K562 (cell line): ENCODE measurements around the gene ANO8. TPM values are rescaled to one million over a fixed set of nuclear protein-coding genes. Genes with fewer than 3 reads are reported as not detected.
A peak's percentile ranks its signal among the peaks of the same experiment; 100 is the strongest.

ENCODE experiments used
- ATAC-seq: fragments of 200-7000 bp; cut with Tn5 transposase; 3 replicates; pipeline ENCODE4 v1.9.1; 2020; ENCODE audit warnings: moderate library complexity
- BruUV-seq: library from RNA; stranded (reverse); fragments of 400-500 nt; replicated peaks from 2 replicates; lab custom pipeline; 2021; lab: Mats Ljungman, UMichigan
- CTCF ChIA-PET: fragments of 300-600 bp; formaldehyde crosslinking; extraction: SDS; loops from one replicate; lab custom pipeline; 2021; ENCODE audit warnings: low intra/inter-chr PET ratio; lab: Yijun Ruan, JAX
- POLR2A ChIA-PET: fragments of 300-600, 350-650 bp; sonication (Branson Sonifier 250); formaldehyde crosslinking; extraction: SDS; loops from one replicate; lab custom pipeline; 2021; ENCODE audit warnings: antibody characterized with exemption, inconsistent platforms; lab: Yijun Ruan, JAX
- DNase-seq, 4 experiments: peaks; one replicate each; pipeline versions ENCODE4 v3.0.0 to v3.0.0-alpha.2; 2011 to 2018; ENCODE audit warnings: low spot score in 3 of 4, mixed read lengths in 3 of 4; ENCODE audit errors: extremely low read depth in 1 of 4
- FAIRE-seq: peaks from 2 replicates; lab custom pipeline; 2011; peaks lifted over from hg19 to GRCh38; lab: Jason Lieb, UNC
- H2AFZ ChIP-seq: 2 replicates; pipeline ENCODE4 v1.6.0; 2011; ENCODE audit warnings: low read depth, low read length, control low read depth, inconsistent platforms
- H3K27ac ChIP-seq: fragments of 200-600 bp; 3 replicates; pipeline ENCODE4 v1.8.0; 2011; ENCODE audit warnings: low read depth, mild to moderate bottlenecking, control low read depth, inconsistent platforms, low read length, moderate library complexity, mixed read lengths; ENCODE audit errors: extremely low read depth
- H3K27me3 ChIP-seq, 2 experiments: fragments of 300-600 bp in 1 of 2; 2 replicates in 1 of 2; 3 replicates in 1 of 2; pipeline versions ENCODE4 v1.6.0 to v1.8.0; 2011; ENCODE audit warnings: inconsistent platforms in 2 of 2, low read length in 2 of 2, mild to moderate bottlenecking in 1 of 2, mixed read lengths in 1 of 2, moderate library complexity in 1 of 2; ENCODE audit not compliant: control insufficient read depth in 2 of 2, insufficient read depth in 2 of 2
- H3K36me3 ChIP-seq: fragments of 300-600 bp; 3 replicates; pipeline ENCODE4 v1.8.0; 2011; ENCODE audit warnings: mild to moderate bottlenecking, low read length, inconsistent platforms; ENCODE audit not compliant: control insufficient read depth, insufficient read depth
- H3K4me1 ChIP-seq, 2 experiments: fragments of 200-600 bp in 1 of 2; replicated peaks in 1 of 2; 2 replicates in 1 of 2; 3 replicates in 1 of 2; pipeline versions ENCODE4 v1.5.1 to v1.8.0; 2011; ENCODE audit warnings: inconsistent platforms in 2 of 2, low read length in 2 of 2, mild to moderate bottlenecking in 1 of 2, mixed read lengths in 1 of 2, moderate library complexity in 1 of 2; ENCODE audit not compliant: control insufficient read depth in 2 of 2, insufficient read depth in 2 of 2
- H3K4me2 ChIP-seq: 2 replicates; pipeline ENCODE4 v1.6.1; 2011; ENCODE audit warnings: low read length, control low read depth, inconsistent platforms, mixed read lengths; ENCODE audit not compliant: insufficient read depth
- H3K4me3 ChIP-seq: fragments of 200-600 bp; sonication (generic), shearing (Covaris generic); 2 replicates; pipeline ENCODE4 v1.5.1; 2016; ENCODE audit warnings: control low read depth, inconsistent platforms
- H3K79me2 ChIP-seq: fragments of 200-600 bp; 3 replicates; pipeline ENCODE4 v1.8.0; 2011; ENCODE audit warnings: low read length, inconsistent platforms; ENCODE audit not compliant: control insufficient read depth, insufficient read depth
- H3K9ac ChIP-seq, 2 experiments: 2 replicates each; pipeline versions ENCODE4 v1.6.0 to v1.6.1; 2011; ENCODE audit warnings: low read depth in 2 of 2, low read length in 2 of 2, control low read depth in 1 of 2, inconsistent platforms in 1 of 2, mild to moderate bottlenecking in 1 of 2, mixed read lengths in 1 of 2; ENCODE audit not compliant: insufficient read depth in 1 of 2
- H3K9me1 ChIP-seq: one replicate; pipeline ENCODE4 v1.6.0; 2011; ENCODE audit warnings: inconsistent platforms, mild to moderate bottlenecking, low read length, moderate library complexity; ENCODE audit not compliant: control insufficient read depth, insufficient read depth
- H3K9me3 ChIP-seq: replicated peaks from 2 replicates; pipeline ENCODE4 v1.5.1; 2011; ENCODE audit warnings: low read depth, low read length, inconsistent platforms; ENCODE audit not compliant: control insufficient read depth, insufficient read depth
- H4K20me1 ChIP-seq: replicated peaks from 2 replicates; pipeline ENCODE4 v1.6.1; 2011; ENCODE audit warnings: low read length, inconsistent platforms, mixed read lengths; ENCODE audit not compliant: control insufficient read depth, insufficient read depth
- BCOR ChIP-seq: fragments of 450-650 bp; IDR thresholded peaks from 2 replicates; pipeline ENCODE4 v1.6.1; 2016
- KLF10 ChIP-seq: fragments of 250-450 bp; sonication (Bioruptor Pico); IDR thresholded peaks from 2 replicates; pipeline ENCODE4 v1.6.1; 2021; ENCODE audit warnings: matching md5 sums
- PATZ1 ChIP-seq: fragments of 250-450 bp; sonication (Bioruptor Pico); IDR thresholded peaks from 2 replicates; pipeline ENCODE4 v1.5.0; 2020; ENCODE audit warnings: mild to moderate bottlenecking, borderline replicate concordance
- RAD21 ChIP-seq, 2 experiments: fragments of 250-450 bp in 1 of 2; fragments of 450-650 bp in 1 of 2; sonication (Bioruptor Pico) in 1 of 2; formaldehyde crosslinking in 1 of 2; IDR thresholded peaks in 1 of 2; conservative IDR thresholded peaks in 1 of 2; 2 replicates each; pipeline versions ENCODE4 v1.4.0 to v1.8.0; 2020 to 2022; ENCODE audit warnings: mild to moderate bottlenecking in 2 of 2, moderate library complexity in 1 of 2
- SMAD1 ChIP-seq: fragments of 150-350 bp; IDR thresholded peaks from 2 replicates; pipeline ENCODE4 v1.6.1; 2014; ENCODE audit warnings: low read length, low read depth; ENCODE audit not compliant: partially characterized antibody
- STAG1 ChIP-seq: sonication (generic); formaldehyde crosslinking; IDR thresholded peaks from 2 replicates; pipeline ENCODE4 v1.5.0; 2020; ENCODE audit warnings: missing genetic modification reagents, borderline replicate concordance
- TAF7 ChIP-seq: fragments of 450-650 bp; IDR thresholded peaks from 2 replicates; pipeline ENCODE4 v1.6.1; 2016; ENCODE audit warnings: missing genetic modification characterization, missing compliant biosample characterization
- TEAD1 ChIP-seq, 2 experiments: fragments of 450-650 bp in 1 of 2; sonication (generic) in 1 of 2; formaldehyde crosslinking; IDR thresholded peaks; 2 replicates each; pipeline versions ENCODE4 v1.4.0 to v1.8.0; 2020 to 2022; ENCODE audit warnings: mild to moderate bottlenecking in 2 of 2, missing genetic modification reagents in 1 of 2
- ZFX ChIP-seq: sonication (generic); formaldehyde crosslinking; IDR thresholded peaks from 2 replicates; pipeline ENCODE4 v1.8.0; 2022; ENCODE audit warnings: mild to moderate bottlenecking, missing genetic modification reagents, moderate library complexity
- WGBS: fragments of 100-300 bp; shearing (Covaris generic); methylation state at CpG from one replicate; pipeline ENCODE4 v1.1.6; 2016; ENCODE audit warnings: low coverage, mixed read lengths; ENCODE audit not compliant: insufficient coverage; ENCODE audit errors: missing lambda C conversion rate; 5-methylcytosine and 5-hydroxymethylcytosine counted together
- in situ Hi-C: fragments of 300-500 bp; cut with MboI; formaldehyde crosslinking; loops from 4 replicates; pipeline ENCODE4 v1.15.0; 2018; ENCODE audit warnings: inconsistent platforms, mixed read lengths
- intact Hi-C: fragments of 100-400 bp; cut with micrococcal nuclease; formaldehyde crosslinking; loops from 2 replicates; pipeline ENCODE4 v1.14.2; 2022
- polyA plus RNA-seq, 8 experiments: library from polyadenylated mRNA; depleted of rRNA in 4 of 8; stranded (reverse) in 5 of 8; unstranded in 3 of 8; fragments of >200 nt; fragmentation: Nextera tagmentation in 2 of 8; fragmentation: Illumina TruSeq in 1 of 8; extraction: Ambion mirVana in 2 of 8; extraction: Trizol in 1 of 8; gene quantifications; 2 replicates each; pipeline versions ENCODE4 v1.2.1 to v1.2.3, GENCODE V29; 2011 to 2014; ENCODE audit warnings: inconsistent platforms in 1 of 8, missing spikeins in 1 of 8
- total RNA-seq, 7 experiments: library from RNA; depleted of rRNA in 6 of 7; stranded (reverse); fragments of >200 nt in 6 of 7; fragmentation: Illumina TruSeq in 2 of 7; extraction: Trizol in 2 of 7; gene quantifications; 2 replicates each; pipeline versions ENCODE4 v1.2.1 to v1.2.3, GENCODE V29; 2011 to 2021; ENCODE audit warnings: low replicate concordance in 1 of 7
- TF ChIP-seq, protein P1 (sequence below), 2 experiments: fragments of 450-650 bp; formaldehyde crosslinking in 1 of 2; IDR thresholded peaks; 2 replicates each; pipeline versions ENCODE4 v1.4.0 to v1.6.1; 2014 to 2020; ENCODE audit warnings: mild to moderate bottlenecking in 2 of 2, borderline replicate concordance in 1 of 2, low read depth in 1 of 2

Gene ANO8
- total and polyA plus RNA-seq, 9 of the 15 experiments (the other 6 are each of a cell fraction or from before 2014, with no cell fraction given), result 0.07 to 7.6 (median 2.3) TPM; not detected in 1

DNA sequence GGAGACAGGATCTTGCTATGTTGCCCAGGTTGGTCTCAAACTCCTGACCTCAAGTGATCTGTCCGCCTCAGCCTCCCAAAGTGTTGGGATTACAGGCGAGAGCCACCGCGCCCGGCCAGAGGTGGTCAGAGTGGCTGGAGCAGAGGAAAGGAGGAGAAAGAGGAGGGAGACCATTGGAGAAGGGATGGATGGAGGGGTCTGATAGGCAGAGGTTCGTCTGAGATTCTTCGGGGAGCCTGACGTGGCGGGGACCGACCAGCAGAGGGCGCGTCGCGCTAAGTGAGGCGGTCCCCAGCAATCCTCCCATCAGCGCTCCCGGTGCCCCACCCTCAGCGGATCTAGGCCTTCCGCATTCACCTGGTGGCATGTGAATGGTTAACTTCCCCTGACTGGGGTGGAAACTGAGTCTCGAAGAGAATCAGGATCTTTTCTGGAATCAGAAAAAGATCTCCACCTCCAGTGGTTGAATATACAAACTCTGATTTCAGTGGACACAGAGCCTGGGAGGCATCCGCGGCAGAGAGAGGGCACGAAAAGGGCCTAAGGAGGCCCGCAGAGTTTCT is 11.5 kb upstream of the ANO8 start:
- Histone ChIP-seq H3K9me1 (no peaks in the 10 kb centered on the region), H3K79me2 (no peaks in the 10 kb centered on the region), H3K4me2 (no peak overlapping the region), H3K9me3 (no peaks in the 10 kb centered on the region), H3K27me3 (peaks cover 3 to 17% of the 10 kb centered on the region in 2 experiments; a peak in 3 of 5 replicates), H2AFZ (peak overlapping the region; percentile 68; the same call in 1 of the 2 replicates), H3K9ac (no peak overlapping the region), H3K27ac (no peak overlapping the region), H3K4me1 (peaks cover 0 to 12% of the 10 kb centered on the region in 2 experiments; a peak in 1 of 5 replicates), H3K4me3 (no peak overlapping the region), H3K36me3 (peaks cover 6% of the 10 kb centered on the region; the same call in 1 of the 3 replicates), H4K20me1 (0 out of 2 replicates have a peak, but pooled peaks cover 3% of the 10 kb centered on the region)
- peak; percentile 99 for ATAC-seq
- 17% methylated on average over 17 of the region's 24 CpGs for WGBS
- peak; percentile 86 to 89 (median 88) for DNase-seq
- ChIA-PET CTCF (interaction anchor here (0.5 to 1.5 kb wide), 4 partner anchors 37 to 47 kb away, joined by 3 to 5 read pairs (median 4); no protein-coding TSS in a partner anchor), POLR2A (interaction anchor here (0.9 to 2.1 kb wide), 2 partner anchors 11 to 102 kb away, joined by 3 to 7 read pairs; partner anchors contain the start of gene ANO8)
- FAIRE-seq, result peak; percentile 87
- no TSS peak for BruUV-seq
- intact Hi-C loops, result loop anchor here (1.0 kb wide), 1 partner anchor 40 kb away; no protein-coding TSS in a partner anchor
- in situ Hi-C loops, result loop anchor here (5.0 kb wide), 1 partner anchor 41 kb away; no protein-coding TSS in a partner anchor
- TF ChIP-seq STAG1 (peak; percentile 51), TEAD1 (CRISPR knock-in tag; IDR thresholded peaks at IDR 0.05) (0 out of 4 replicates have a peak, but pooled peaks of 1 of the 2 experiments have one; percentile 58), ZFX (CRISPR knock-in tag) (peak; percentile 64), PATZ1 (CRISPR knock-in tag) (no peak), SMAD1 (no peak), BCOR (peak; percentile 83), TAF7 (tag) (no peak), KLF10 (CRISPR knock-in tag) (no peak), RAD21 (CRISPR knock-in tag; conservative IDR thresholded peaks at IDR 0.05 in 1 of 2, IDR thresholded peaks at IDR 0.05 in 1 of 2) (peak; percentile 76 to 91)
- TF ChIP-seq, protein P1, sequence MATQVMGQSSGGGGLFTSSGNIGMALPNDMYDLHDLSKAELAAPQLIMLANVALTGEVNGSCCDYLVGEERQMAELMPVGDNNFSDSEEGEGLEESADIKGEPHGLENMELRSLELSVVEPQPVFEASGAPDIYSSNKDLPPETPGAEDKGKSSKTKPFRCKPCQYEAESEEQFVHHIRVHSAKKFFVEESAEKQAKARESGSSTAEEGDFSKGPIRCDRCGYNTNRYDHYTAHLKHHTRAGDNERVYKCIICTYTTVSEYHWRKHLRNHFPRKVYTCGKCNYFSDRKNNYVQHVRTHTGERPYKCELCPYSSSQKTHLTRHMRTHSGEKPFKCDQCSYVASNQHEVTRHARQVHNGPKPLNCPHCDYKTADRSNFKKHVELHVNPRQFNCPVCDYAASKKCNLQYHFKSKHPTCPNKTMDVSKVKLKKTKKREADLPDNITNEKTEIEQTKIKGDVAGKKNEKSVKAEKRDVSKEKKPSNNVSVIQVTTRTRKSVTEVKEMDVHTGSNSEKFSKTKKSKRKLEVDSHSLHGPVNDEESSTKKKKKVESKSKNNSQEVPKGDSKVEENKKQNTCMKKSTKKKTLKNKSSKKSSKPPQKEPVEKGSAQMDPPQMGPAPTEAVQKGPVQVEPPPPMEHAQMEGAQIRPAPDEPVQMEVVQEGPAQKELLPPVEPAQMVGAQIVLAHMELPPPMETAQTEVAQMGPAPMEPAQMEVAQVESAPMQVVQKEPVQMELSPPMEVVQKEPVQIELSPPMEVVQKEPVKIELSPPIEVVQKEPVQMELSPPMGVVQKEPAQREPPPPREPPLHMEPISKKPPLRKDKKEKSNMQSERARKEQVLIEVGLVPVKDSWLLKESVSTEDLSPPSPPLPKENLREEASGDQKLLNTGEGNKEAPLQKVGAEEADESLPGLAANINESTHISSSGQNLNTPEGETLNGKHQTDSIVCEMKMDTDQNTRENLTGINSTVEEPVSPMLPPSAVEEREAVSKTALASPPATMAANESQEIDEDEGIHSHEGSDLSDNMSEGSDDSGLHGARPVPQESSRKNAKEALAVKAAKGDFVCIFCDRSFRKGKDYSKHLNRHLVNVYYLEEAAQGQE (IDR thresholded peaks at IDR 0.05; ENCODE audit: borderline replicate concordance), result peak; percentile 85
- TF ChIP-seq, protein P1 (CRISPR knock-in tag; IDR thresholded peaks at IDR 0.05; ENCODE audit: low read depth), result no peak
